ENCODE measurements around the gene METTL23. TPM values are rescaled to one million over a fixed set of nuclear protein-coding genes. Genes with fewer than 3 reads are reported as not detected.

METTL23 gene
- total RNA-seq, 1 donor from 2014 or later, result 28.2 TPM

DNA sequence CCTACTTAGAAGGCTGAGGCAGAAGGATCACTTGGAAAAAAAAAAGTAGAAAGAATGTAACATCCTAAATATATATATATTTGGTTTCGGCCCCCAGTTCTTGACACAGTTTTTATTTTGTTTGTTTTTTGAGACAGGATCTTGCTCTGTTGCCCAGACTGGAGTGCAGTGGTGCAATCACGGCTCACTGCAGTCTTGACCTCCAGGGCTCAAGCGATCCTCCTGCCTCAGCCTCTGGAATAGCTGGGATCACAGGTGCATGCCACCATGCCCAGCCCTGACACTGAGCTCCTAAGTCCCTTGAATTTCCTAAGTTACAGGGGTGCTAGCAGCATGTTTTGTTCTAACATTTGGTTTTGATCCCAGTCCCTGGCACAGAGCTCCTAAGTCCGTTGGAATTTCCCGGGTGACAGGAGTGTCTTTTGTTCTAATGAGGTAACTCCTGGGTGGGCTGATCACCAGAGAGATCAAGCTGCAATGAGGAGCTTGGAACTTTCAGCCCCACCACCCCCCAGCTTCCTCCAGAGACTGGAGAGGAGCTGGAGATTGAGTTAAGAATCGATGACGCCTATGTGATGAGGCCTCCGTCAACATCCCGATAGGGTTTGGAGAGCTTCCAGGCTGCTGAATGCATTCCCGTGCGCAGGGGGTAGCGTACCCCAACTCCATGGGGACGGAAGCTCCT lies 35.9 kb upstream of the METTL23 start:
- Mint-ChIP-seq H3K27me3 (no peaks in the 10 kb centered on the region), H3K4me3 (ENCODE audit: low read depth) (no peak overlapping the region), H3K36me3 (ENCODE audit: insufficient read depth) (peaks cover 7% of the 10 kb centered on the region), H3K27ac (no peak overlapping the region), H3K9me3 (ENCODE audit: low read depth) (no peaks in the 10 kb centered on the region), H3K4me1 (ENCODE audit: low read depth) (peaks cover 20% of the 10 kb centered on the region)
- TF ChIP-seq, protein P1, sequence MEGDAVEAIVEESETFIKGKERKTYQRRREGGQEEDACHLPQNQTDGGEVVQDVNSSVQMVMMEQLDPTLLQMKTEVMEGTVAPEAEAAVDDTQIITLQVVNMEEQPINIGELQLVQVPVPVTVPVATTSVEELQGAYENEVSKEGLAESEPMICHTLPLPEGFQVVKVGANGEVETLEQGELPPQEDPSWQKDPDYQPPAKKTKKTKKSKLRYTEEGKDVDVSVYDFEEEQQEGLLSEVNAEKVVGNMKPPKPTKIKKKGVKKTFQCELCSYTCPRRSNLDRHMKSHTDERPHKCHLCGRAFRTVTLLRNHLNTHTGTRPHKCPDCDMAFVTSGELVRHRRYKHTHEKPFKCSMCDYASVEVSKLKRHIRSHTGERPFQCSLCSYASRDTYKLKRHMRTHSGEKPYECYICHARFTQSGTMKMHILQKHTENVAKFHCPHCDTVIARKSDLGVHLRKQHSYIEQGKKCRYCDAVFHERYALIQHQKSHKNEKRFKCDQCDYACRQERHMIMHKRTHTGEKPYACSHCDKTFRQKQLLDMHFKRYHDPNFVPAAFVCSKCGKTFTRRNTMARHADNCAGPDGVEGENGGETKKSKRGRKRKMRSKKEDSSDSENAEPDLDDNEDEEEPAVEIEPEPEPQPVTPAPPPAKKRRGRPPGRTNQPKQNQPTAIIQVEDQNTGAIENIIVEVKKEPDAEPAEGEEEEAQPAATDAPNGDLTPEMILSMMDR (IDR thresholded peaks at IDR 0.05; ENCODE audit: unreplicated experiment), result no peak
- DNase-seq (ENCODE audit: low spot score, unreplicated experiment), result no peak

DNA sequence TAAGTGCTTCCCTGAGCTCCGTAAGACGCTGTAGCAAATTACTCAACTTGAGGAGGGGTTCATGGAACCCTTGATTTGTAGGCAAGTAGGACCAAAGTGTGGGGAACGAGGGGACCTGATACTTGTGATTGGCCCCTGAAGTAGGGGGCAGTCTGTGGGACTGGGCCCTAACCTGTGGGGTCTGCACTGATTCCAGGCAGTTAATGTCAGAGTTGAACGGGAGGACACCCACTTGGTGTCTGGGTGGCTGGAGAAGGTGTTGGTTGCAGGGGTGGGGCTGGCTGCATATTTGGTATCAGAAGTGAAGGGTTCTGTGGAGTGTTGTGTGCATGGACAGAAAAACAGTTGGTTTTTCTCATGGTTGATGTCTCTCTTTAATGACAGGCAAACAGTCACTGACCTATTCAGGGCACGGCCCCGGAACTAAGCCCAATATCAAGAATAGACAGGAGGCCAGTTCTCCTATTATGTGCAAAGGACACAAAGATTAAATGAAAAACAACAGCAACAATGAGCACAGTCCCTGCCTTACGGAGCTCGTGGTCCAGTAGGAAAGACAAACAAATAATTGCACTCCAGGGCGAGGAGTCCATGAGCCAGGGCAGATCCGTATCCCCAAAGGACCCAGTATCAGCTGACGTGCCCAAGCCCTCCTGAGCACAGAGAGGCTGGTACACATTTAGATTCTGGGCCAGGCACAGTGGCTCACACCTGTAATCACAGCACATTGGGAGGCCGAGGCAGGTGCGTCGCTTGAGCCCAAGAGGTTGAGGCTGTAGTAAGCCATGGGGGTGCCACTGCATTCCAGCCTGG lies 35.1 kb upstream of the METTL23 start:
- DNase-seq (ENCODE audit: low spot score, unreplicated experiment), result no peak
- H3K9me3 Mint-ChIP-seq (ENCODE audit: low read depth), result no peaks in the 10 kb centered on the region
- peaks cover 17% of the 10 kb centered on the region for H3K4me1 Mint-ChIP-seq (ENCODE audit: low read depth)
- no peak overlapping the region for H3K27ac Mint-ChIP-seq
- no peak overlapping the region for H3K4me3 Mint-ChIP-seq (ENCODE audit: low read depth)
- TF ChIP-seq, protein P1 (IDR thresholded peaks at IDR 0.05; ENCODE audit: unreplicated experiment), result no peak
- H3K27me3 Mint-ChIP-seq, result no peaks in the 10 kb centered on the region
- peaks cover 6% of the 10 kb centered on the region for H3K36me3 Mint-ChIP-seq (ENCODE audit: insufficient read depth)

- H3K9me3 Mint-ChIP-seq (ENCODE audit: low read depth), result no peaks in the 10 kb centered on the region
- H3K4me3 Mint-ChIP-seq (ENCODE audit: low read depth), result no peak overlapping the region
- no peak overlapping the region for H3K27ac Mint-ChIP-seq
- peaks cover 2% of the 10 kb centered on the region for H3K36me3 Mint-ChIP-seq (ENCODE audit: insufficient read depth)
- H3K27me3 Mint-ChIP-seq, result no peaks in the 10 kb centered on the region
- no peak for DNase-seq (ENCODE audit: low spot score, unreplicated experiment)
- TF ChIP-seq, protein P1 (IDR thresholded peaks at IDR 0.05; ENCODE audit: unreplicated experiment), result no peak
- peaks cover 22% of the 10 kb centered on the region for H3K4me1 Mint-ChIP-seq (ENCODE audit: low read depth)
Observed at GRCh38 chr17:76695059-76695831, 31.4 kb upstream of the METTL23 start.

- H3K4me1 Mint-ChIP-seq (ENCODE audit: low read depth), result peaks cover 32% of the 10 kb centered on the region
- no peaks in the 10 kb centered on the region for H3K27me3 Mint-ChIP-seq
Observed at GRCh38 chr17:76696763-76697701, 29.6 kb upstream of the METTL23 start.

More at GRCh38 chr17:76696763-76697701, 29.6 kb upstream of the METTL23 start:
- Mint-ChIP-seq H3K4me3 (ENCODE audit: low read depth) (no peak overlapping the region), H3K9me3 (ENCODE audit: low read depth) (no peaks in the 10 kb centered on the region), H3K36me3 (ENCODE audit: insufficient read depth) (no peaks in the 10 kb centered on the region), H3K27ac (no peak overlapping the region)
- DNase-seq (ENCODE audit: low spot score, unreplicated experiment), result no peak
- TF ChIP-seq, protein P1 (IDR thresholded peaks at IDR 0.05; ENCODE audit: unreplicated experiment), result no peak

All from progenitor cell of endocrine pancreas (in vitro differentiated cells).